ENCODE measurements around the gene CDH4. TPM values are rescaled to one million over a fixed set of nuclear protein-coding genes. Genes with fewer than 3 reads are reported as not detected.

Gene CDH4
- total RNA-seq, 4 donors from 2014 or later: not detected

DNA sequence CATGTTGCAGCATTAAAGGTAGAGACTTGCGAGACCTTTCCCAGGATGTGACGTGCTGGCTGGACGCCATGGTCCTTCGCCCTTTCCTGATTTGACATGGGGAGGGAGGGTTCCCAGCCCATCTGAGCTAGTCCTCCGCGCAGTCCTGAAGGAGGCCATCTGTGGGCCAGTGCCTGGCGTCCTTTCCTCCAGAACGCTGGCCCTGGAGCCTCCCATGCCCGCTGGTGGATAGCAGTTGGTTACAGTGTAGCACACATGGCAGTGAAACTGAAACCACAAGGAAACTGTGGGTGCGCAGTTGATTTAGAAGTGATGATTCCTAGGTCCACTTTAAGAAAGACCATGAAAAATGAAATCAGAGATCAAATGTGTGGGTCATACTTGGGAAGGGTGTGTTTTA lies 193.7 kb downstream of the CDH4 start:
- Histone ChIP-seq H3K36me3 (no peaks in the 10 kb centered on the region), H3K27ac (no peak overlapping the region), H3K9me3 (no peaks in the 10 kb centered on the region), H3K27me3 (peaks cover 6% of the 10 kb centered on the region), H3K4me3 (no peak overlapping the region), H3K4me1 (no peaks in the 10 kb centered on the region)
- intact Hi-C loops (cut with DNase I; ENCODE audit: low total_unique reads) (no loop called here), in situ Hi-C loops (cut with MboI; ENCODE audit: low pct_ligation_motif_present in 1 of 4, low pct_unique_long_range_greater_than_20kb in 1 of 4, low sequenced_read_pairs in 3 of 4) (no loop called here)
- no peak for TF ChIP-seq EP300 (IDR thresholded peaks at IDR 0.05; ENCODE audit: low read depth)
- TF ChIP-seq, protein P1, sequence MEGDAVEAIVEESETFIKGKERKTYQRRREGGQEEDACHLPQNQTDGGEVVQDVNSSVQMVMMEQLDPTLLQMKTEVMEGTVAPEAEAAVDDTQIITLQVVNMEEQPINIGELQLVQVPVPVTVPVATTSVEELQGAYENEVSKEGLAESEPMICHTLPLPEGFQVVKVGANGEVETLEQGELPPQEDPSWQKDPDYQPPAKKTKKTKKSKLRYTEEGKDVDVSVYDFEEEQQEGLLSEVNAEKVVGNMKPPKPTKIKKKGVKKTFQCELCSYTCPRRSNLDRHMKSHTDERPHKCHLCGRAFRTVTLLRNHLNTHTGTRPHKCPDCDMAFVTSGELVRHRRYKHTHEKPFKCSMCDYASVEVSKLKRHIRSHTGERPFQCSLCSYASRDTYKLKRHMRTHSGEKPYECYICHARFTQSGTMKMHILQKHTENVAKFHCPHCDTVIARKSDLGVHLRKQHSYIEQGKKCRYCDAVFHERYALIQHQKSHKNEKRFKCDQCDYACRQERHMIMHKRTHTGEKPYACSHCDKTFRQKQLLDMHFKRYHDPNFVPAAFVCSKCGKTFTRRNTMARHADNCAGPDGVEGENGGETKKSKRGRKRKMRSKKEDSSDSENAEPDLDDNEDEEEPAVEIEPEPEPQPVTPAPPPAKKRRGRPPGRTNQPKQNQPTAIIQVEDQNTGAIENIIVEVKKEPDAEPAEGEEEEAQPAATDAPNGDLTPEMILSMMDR (IDR thresholded peaks at IDR 0.05): no peak
- TF ChIP-seq POLR2AphosphoS5 (IDR thresholded peaks at IDR 0.05): no peak
- TF ChIP-seq POLR2A (IDR thresholded peaks at IDR 0.05): no peak
- 86% methylated on average over 10 of the region's 10 CpGs; no CpG with 5 or more reads in 1 of the 2 donors for WGBS, 2 donors (ENCODE audit: low coverage in 1 of 2)
- no peak for DNase-seq

DNA sequence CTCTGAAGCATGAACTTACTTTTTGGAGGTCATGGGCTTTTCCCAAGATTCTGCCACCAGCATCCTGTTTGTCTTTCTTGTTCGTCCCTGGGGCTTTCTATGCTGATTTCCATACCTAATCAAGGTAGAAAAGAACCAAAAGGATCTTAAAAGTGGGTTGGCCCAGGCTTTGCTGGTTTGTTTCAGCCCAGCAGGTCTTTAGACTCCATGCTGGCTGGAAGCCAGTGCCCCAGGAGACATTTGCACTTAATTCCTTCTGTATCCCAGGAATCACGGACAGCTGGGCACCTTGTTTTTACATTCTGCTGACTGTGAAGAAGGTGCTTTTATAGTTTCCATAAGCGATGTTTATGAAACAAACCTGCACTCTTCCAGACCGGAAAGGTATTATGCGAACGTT lies 195.9 kb downstream of the CDH4 start:
- H3K4me3 ChIP-seq: no peak overlapping the region
- no peak for DNase-seq
- peaks cover 2% of the 10 kb centered on the region for H3K27me3 ChIP-seq
- H3K27ac ChIP-seq: no peak overlapping the region
- no peaks in the 10 kb centered on the region for H3K4me1 ChIP-seq
- in situ Hi-C loops (cut with MboI; ENCODE audit: low pct_ligation_motif_present in 1 of 4, low pct_unique_long_range_greater_than_20kb in 1 of 4, low sequenced_read_pairs in 3 of 4): no loop called here
- intact Hi-C loops (cut with DNase I; ENCODE audit: low total_unique reads): no loop called here
- no peaks in the 10 kb centered on the region for H3K36me3 ChIP-seq
- TF ChIP-seq, protein P1 (IDR thresholded peaks at IDR 0.05): no peak
- TF ChIP-seq POLR2A (IDR thresholded peaks at IDR 0.05) (no peak), EP300 (IDR thresholded peaks at IDR 0.05; ENCODE audit: low read depth) (no peak), POLR2AphosphoS5 (IDR thresholded peaks at IDR 0.05) (no peak)
- H3K9me3 ChIP-seq: no peaks in the 10 kb centered on the region
- 57 to 85% methylated on average over 4 to 6 of the region's 6 CpGs for WGBS, 2 donors (ENCODE audit: low coverage in 1 of 2)

DNA sequence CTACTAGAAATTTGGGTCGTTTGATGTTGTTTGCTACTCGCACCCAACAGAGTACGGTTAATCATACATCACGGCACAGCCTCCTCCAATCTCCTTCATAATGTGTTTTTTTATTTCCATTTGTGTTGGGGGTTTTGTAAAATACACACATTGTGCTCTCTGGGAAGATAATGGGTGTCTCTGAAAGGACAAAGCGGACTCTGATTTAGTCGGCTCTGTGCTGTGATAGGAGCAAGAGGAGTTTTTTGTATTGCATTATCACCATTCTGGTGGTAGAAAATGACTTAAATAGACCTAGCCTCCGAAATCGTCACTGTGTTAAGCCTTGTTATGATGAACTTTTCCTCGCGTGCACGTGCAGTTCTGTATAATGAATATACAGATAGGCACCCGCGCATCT lies 196.3 kb downstream of the CDH4 start:
- H3K9me3 ChIP-seq: no peaks in the 10 kb centered on the region
- TF ChIP-seq POLR2AphosphoS5 (IDR thresholded peaks at IDR 0.05) (no peak), EP300 (IDR thresholded peaks at IDR 0.05; ENCODE audit: low read depth) (no peak), POLR2A (IDR thresholded peaks at IDR 0.05) (no peak)
- TF ChIP-seq, protein P1 (IDR thresholded peaks at IDR 0.05): no peak
- in situ Hi-C loops (cut with MboI; ENCODE audit: low pct_ligation_motif_present in 1 of 4, low pct_unique_long_range_greater_than_20kb in 1 of 4, low sequenced_read_pairs in 3 of 4): no loop called here
- 81 to 85% methylated on average over 12 to 13 of the region's 13 CpGs for WGBS, 2 donors (ENCODE audit: low coverage in 1 of 2)
- H3K27ac ChIP-seq: no peak overlapping the region
- H3K27me3 ChIP-seq: peaks cover 2% of the 10 kb centered on the region
- no peak overlapping the region for H3K4me3 ChIP-seq
- intact Hi-C loops (cut with DNase I; ENCODE audit: low total_unique reads): no loop called here
- H3K4me1 ChIP-seq: no peaks in the 10 kb centered on the region
- no peak for DNase-seq
- no peaks in the 10 kb centered on the region for H3K36me3 ChIP-seq

DNA sequence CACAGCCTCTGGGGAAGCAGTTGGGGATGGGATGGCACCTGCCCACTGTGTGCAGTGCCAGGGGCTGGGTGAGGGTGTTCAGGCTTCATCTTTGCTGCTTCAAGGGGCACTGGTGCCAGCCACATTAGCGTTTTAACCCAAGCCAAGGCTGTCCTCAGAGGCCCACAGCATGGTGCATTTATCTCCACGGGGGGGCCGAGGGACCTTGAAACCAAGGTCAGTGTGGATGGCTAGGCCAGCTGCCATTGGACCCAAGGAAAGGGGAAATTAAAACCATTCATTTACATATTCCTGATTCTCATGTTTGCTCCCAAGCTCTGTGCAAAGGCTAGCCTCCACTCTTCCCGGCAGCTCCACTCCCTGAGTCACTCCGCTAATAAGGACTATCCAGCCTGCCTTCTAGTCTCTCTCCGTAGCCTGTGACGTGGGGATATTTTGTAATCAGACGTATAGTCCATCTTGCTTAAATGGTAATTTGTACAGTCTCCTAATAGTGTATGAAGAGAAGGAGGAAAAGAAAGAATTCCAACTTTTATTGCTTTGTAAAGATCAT lies 197.1 kb downstream of the CDH4 start:
- in situ Hi-C loops (cut with MboI; ENCODE audit: low pct_ligation_motif_present in 1 of 4, low pct_unique_long_range_greater_than_20kb in 1 of 4, low sequenced_read_pairs in 3 of 4): no loop called here

More for the DNA sequence above, 197.1 kb downstream of the CDH4 start:
- no peak overlapping the region for H3K4me3 ChIP-seq
- no peak for DNase-seq
- no peak overlapping the region for H3K27ac ChIP-seq
- peaks cover 2% of the 10 kb centered on the region for H3K27me3 ChIP-seq
- H3K4me1 ChIP-seq: no peaks in the 10 kb centered on the region
- no peaks in the 10 kb centered on the region for H3K36me3 ChIP-seq
- H3K9me3 ChIP-seq: no peaks in the 10 kb centered on the region
- no peak for TF ChIP-seq EP300 (IDR thresholded peaks at IDR 0.05; ENCODE audit: low read depth)
- TF ChIP-seq POLR2AphosphoS5 (IDR thresholded peaks at IDR 0.05): no peak
- TF ChIP-seq, protein P1 (IDR thresholded peaks at IDR 0.05): no peak
- TF ChIP-seq POLR2A (IDR thresholded peaks at IDR 0.05): no peak
- 75 to 79% methylated on average over 5 to 8 of the region's 8 CpGs for WGBS, 2 donors (ENCODE audit: low coverage in 1 of 2)
- intact Hi-C loops (cut with DNase I; ENCODE audit: low total_unique reads): no loop called here
